ENCODE data around the gene CCDC51.
"Not testable (repeated sequence)": the region's sequence is repeated elsewhere in the genome, so short reads cannot be mapped to it uniquely, and the experiment has no call there.

CCDC51 gene

DNA sequence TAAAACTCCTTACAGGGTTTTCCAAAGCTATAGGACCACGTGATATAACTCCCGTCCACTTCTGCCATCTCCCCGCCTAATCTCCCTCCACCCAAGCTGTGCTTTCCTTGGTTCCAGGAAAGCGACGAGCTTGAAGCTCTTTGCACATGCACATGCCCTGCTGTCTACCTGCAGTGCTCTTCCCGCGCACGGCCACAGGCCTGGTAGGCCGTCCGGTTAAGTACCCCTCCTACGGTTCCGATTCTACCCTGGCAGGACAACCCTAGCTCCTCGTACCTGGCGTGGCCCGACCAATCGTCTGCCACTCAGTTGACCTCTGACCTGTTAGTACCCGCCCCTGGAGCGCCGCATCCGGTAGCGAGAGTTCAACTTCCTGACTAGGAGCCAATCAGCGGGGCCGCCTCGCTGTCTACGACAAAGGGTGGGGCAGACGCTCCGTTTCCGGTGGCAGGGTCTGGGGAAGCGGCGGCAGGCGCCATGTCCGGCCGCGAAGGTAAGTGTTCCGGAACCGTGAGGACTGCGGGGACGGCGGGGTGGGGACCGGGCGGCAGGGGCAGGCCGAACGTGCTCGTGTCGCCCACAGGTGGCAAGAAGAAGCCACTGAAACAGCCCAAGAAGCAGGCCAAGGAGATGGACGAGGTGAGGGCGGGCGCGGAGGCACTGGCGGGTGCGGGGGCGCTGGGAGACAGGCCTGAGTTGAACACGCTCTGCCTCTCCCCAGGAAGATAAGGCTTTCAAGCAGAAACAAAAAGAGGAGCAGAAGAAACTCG lies at the start of gene CCDC51, which contains the start of gene TMA7:
Gene CCDC51 (minus strand): TSS at position 300 of the 770 bp plus-strand sequence. CDS start 4,991 bp downstream, outside the sequence.
Gene TMA7 (plus strand): TSS at position 438 of the 770 bp plus-strand sequence. CDS start 40 bp downstream, at position 478.
- peak; percentile 95 to 97 for DNase-seq (ENCODE audit: low read depth in 2 of 2)

- no peak for DNase-seq (ENCODE audit: low read depth in 2 of 2)
Measured at GRCh38 chr3:48486952-48487351, 47.0 kb upstream of the CCDC51 start.

- not testable (repeated sequence) for DNase-seq (ENCODE audit: low read depth in 2 of 2)
Measured at GRCh38 chr3:48482822-48483221, 42.9 kb upstream of the CCDC51 start.

DNA sequence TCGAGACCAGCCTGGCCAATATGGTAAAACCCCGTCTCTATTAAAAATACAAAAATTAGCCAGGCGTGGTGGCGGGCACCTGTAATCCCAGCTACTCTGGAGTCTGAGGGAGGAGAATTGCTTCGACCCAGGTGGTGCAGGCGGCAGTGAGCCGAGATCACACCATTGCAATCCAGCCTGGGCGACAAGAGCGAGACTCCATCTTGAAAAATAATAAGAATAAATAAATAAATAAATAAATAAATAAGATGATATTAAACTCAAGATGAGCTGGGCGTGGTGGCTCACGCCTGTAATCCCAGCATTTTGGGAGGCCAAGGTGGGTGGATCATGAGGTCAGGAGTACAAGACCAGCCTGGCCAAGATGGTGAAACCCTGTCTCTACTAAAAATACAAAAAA lies 41.0 kb upstream of the CCDC51 start:
- DNase-seq (ENCODE audit: low read depth in 2 of 2): not testable (repeated sequence)

DNA sequence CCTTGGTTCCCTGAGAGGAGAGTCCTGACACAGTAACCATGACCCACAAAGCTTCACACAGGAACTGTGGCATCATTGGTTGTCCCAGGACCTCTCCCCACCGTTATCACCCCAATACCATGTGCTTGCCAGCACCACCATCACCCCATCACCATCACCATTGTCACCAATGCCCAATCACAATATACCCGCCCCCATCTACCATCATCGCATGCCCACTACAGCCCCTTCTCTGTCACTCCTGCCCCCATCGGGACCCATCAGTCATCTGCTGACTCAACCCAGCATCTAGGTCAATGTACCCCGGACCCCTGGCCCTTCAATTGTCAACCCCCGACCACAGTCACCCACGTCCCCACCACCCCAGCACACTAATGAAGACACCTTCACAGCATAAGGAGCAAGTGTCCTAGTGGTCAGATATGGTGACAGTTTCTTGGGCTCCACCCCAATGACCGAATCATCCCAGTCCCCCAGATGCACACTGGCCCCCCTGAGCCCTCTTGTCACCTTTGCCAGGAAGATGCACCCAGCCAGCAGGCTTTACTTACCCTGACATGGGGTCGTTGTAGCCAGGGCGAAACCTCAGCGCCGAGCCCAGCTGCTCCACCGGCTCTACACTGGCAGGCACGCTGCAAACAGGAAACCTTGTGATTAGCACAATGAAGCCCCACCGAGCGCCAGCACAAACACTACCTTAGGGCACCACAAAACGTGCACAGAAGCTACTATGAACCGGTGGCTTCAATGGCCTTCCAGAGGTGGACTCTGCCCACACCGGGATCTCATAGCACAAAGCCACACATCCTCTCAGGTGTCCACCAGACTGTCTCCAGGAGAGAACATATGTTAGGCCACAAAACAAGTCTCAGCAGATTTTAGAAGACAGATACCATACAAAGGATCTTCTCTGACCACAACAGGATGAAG lies 39.0 kb upstream of the CCDC51 start:
- peak; percentile 14 to 43 for DNase-seq (ENCODE audit: low read depth in 2 of 2)

- no peak for DNase-seq (ENCODE audit: low read depth in 2 of 2)
Measured at GRCh38 chr3:48477959-48478520, 38.1 kb upstream of the CCDC51 start.

DNA sequence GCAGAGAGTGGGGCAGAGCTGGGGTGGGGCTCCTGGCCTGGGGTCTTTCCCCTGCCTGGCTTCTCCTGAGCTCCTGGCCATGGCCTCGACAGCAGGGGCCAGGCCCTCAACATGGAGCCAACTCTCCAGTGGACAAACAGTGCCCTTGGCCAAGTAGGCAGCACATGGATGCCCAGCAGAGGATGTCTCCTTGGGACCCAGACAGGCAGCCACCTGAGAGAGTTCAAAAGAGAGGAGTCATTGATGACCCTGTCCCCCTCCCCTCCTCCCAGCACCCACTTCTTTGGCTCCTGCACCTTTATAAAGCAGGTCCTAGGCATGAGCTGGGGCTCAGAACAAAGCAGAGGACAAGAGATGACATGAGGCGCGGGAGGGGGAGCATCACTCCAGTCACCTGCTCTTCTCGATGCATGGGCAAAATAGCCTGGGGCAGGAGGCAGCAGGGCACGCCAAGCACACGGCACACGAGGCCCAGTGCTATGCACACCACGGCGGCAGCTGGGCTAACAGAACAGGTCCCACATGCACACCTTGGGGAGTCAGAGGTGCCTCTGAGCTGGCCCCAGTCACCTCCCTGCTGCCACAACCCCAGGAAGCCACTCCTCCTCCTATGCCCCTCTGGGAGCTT lies 36.6 kb upstream of the CCDC51 start:
- no peak for DNase-seq (ENCODE audit: low read depth in 2 of 2)

DNA sequence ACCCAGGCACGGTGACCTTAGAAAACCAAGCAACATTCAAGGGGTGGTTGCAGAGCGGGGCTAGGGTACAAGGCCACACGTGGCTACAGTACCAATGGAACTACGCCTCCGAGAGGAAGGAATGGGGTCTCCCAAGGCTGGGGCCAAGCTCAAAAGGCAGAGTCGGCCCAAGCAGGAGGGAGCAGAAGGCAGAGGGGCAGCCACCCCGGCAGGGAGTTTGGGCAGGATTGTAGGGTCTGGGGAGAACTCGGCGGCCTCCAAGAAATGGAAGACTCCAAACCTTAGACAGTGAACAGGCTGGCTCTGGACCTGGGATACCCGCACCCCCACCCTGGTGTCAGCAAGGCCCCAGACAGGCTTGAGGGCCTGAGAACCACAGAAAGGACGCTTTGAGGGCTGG lies 35.3 kb upstream of the CCDC51 start:
- no peak for DNase-seq (ENCODE audit: low read depth in 2 of 2)

- no peak for DNase-seq (ENCODE audit: low read depth in 2 of 2)
Measured at GRCh38 chr3:48474619-48475018, 34.7 kb upstream of the CCDC51 start.

GRCh38 chr3:48474031-48474430 lies 34.1 kb upstream of the CCDC51 start:
- not testable (repeated sequence) for DNase-seq (ENCODE audit: low read depth in 2 of 2)

DNA sequence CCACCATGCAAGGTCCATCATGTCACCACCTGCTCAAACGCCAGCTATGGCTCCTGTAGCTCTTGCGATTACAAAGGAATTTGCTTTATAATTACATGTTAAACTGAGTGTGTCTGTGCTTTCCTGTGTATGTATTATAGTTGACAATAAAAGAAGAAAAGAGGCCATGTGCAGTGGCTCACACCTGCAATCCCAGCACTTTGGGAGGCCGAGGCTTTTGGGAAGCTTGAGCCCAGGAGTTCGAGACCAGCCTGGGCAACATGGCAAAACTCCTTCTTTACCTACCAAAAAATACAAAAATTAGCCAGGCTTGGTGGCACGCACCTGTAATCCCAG lies 33.7 kb upstream of the CCDC51 start:
- no peak for DNase-seq (ENCODE audit: low read depth in 2 of 2)

DNA sequence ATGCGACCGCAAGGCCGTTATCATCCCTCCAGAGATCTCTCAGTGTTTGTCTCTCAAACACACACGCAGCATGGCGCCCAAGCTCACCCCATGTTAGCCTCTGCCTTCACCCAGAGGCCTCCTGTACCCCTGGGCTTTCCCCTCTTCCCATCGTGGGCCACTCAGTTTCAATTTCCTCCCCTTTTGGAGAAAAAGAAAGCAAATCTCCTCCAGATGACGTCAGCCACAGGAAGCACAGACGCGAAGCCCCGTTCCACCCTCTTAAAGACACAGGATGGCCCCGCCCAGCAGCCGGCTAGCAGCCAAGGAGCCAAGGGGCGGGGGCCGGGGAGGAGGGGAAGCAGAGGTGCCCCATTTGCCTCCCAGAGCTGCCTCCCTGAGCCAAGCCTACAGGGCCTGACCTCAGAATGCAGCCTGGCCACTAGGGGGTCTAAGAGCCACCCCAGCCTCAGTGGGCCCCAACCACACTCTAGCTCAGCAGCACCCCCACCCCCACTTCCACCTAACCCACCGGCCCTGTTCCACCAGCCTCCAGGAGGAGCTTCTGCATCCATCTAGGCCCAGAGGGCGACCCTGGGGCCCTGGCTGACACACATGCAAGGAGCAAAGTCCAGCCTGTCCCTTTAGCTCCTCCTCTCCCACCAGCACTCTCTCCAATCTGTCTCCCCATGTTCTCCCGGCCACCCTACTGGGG lies 33.2 kb upstream of the CCDC51 start:
- DNase-seq (ENCODE audit: low read depth in 2 of 2): peak; percentile 81 to 93

DNA sequence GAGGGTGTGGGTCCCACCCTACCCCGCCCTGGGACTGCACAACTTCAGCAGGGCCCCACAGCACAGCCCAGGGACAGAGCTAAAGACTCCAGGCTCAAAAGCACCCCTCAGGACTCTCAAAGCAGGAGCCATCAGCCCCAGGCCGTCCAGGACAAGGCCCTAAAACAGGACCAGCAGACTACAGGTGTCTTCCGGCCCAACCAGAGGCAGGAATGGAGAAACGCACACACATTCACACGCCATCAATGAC lies 32.7 kb upstream of the CCDC51 start:
- DNase-seq (ENCODE audit: low read depth in 2 of 2): no peak

DNA sequence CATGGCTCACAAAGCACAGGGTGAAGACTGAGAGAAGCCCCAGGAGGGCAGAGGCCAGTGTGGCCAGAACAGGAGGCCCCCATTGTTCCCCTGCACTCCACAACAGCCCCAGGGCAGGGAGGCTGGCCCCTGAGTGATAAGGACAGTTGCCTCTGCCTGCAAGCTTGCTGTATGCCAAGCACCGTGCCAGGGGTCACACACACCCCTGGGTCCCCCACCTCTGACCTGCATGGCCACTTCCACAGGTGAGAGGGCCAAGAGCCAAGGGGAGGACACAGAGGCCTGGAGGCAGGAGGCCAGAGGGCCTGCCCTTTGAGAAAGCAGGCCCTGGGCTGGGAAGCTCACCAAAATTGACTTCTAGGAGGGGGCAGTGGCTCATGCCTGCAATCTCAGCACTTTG lies 30.4 kb upstream of the CCDC51 start:
- DNase-seq (ENCODE audit: low read depth in 2 of 2): no peak

DNA sequence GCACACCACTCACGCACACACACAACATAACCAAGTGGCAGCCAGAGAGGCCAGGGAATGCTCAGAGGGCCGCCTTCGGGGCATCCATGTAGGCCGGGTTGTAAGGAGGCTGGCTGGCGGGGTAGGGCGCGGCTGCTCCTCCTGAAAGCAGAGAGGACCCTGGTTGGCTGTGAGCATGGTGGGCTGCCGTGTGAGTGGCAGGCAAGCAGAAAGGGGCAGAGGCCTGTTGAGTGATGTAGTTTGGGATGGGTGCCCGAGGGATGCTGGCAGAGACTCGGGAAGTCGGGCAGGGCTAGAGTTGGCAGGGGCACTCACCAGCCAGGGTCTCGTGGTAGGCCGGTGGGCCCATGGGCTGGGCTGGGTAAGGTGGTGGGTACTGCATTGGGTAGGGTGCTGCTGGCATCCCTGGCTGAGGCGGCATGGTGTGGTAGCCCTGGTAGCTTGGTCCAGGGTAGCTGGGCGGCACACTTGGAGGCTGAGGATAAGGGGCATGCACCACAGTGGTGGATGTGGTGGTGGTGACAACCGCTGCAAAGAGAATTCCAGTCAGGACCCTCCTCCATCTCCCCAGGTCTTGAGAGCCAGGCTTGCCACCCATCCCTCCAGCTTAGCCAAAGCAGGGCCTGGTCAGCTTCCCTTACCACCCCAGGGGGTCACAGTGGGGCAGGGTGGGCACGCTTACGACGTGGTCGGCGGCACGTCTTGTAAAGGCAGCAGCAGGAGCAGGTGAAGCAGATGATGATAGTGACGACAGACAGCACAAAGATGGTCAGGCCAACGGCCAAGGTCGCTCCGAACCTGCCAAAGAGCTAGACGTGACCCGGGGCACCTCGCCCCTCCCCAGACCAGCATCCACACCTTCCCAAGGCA lies 29.4 kb upstream of the CCDC51 start:
- no peak for DNase-seq (ENCODE audit: low read depth in 2 of 2)

DNA sequence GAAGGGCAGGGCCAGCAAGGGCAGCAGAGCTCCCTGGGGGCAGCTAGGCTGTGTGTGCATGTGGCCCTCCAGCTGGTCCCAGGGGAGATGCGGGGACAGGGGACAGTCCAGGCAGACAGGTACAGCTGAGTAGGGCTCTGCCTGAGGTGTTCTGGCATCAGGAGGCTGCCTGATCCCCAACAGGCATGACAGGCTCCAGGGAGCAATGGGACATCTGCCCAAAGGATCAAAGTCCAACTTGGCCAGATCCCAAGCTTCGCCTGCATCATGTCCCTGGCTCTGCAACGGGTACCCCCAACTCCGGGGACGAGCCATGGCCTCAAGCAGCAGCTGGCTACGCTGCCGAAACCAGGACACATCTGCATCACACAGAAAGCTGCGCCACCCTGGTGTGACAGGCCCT lies 28.4 kb upstream of the CCDC51 start:
- DNase-seq (ENCODE audit: low read depth in 2 of 2): no peak

- no peak for DNase-seq (ENCODE audit: low read depth in 2 of 2)
Measured at GRCh38 chr3:48467473-48468267, 27.8 kb upstream of the CCDC51 start.

DNA sequence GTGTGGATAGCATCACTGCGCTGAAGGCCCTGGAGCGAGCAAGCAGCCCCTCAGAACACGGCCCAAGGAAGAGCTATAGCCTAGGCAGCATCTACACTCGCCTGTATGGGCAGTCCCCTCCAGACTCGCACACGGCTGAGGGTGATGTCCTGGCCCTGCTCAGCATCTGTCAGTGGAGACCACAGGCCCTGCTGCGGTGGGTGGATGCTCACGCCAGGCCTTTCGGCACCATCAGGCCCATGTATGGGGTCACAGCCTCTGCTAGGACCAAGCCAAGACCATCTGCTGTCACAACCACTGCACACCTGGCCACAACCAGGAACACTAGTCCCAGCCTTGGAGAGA lies 27.2 kb upstream of the CCDC51 start:
- no peak for DNase-seq (ENCODE audit: low read depth in 2 of 2)

- no peak for DNase-seq (ENCODE audit: low read depth in 2 of 2)
Measured at GRCh38 chr3:48466386-48467109, 26.6 kb upstream of the CCDC51 start.

Data from stimulated activated CD8-positive, alpha-beta memory T cell treated with anti-CD3 and anti-CD28 coated beads, Interleukin-15, amount 100 ng/mL, for 4 hours (primary cell).